HL-60/S4 treated with retinoic acid at 250 ng/mL for 4 days and 3 days (cell line): ENCODE measurements around the gene METTL21C.

Experiments
- in situ Hi-C: fragments of 300-500 bp; cut with MboI; formaldehyde crosslinking; loops from 2 replicates; pipeline ENCODE4 v1.7.0; 2022; ENCODE audit warnings: low sequenced_read_pairs

Gene METTL21C

GRCh38 chr13:102694937-102695336 is at the start of gene METTL21C:
METTL21C (minus strand) TSS chr13:102695044; CDS start chr13:102694498, 546 bp downstream.
- in situ Hi-C loops: no loop called here

GRCh38 chr13:102742506-102742905 is 47.7 kb upstream of the METTL21C start:
- in situ Hi-C loops: no loop called here

GRCh38 chr13:102742101-102742500 is 47.3 kb upstream of the METTL21C start:
- in situ Hi-C loops: no loop called here

- in situ Hi-C loops: no loop called here
Measured at GRCh38 chr13:102729560-102730270, 34.9 kb upstream of the METTL21C start.

- in situ Hi-C loops: no loop called here
Measured at GRCh38 chr13:102726430-102726829, 31.6 kb upstream of the METTL21C start.

GRCh38 chr13:102724923-102725322 is 30.1 kb upstream of the METTL21C start:
- in situ Hi-C loops: no loop called here

GRCh38 chr13:102721800-102722231 is 27.0 kb upstream of the METTL21C start:
- in situ Hi-C loops: no loop called here

GRCh38 chr13:102718746-102719145 is 23.9 kb upstream of the METTL21C start:
- in situ Hi-C loops: no loop called here

- in situ Hi-C loops: no loop called here
Measured at GRCh38 chr13:102715447-102715846, 20.6 kb upstream of the METTL21C start.

- in situ Hi-C loops: no loop called here
Measured at GRCh38 chr13:102710261-102710679, 15.4 kb upstream of the METTL21C start.

GRCh38 chr13:102709536-102709935 is 14.7 kb upstream of the METTL21C start:
- in situ Hi-C loops: no loop called here

- in situ Hi-C loops: no loop called here
Measured at GRCh38 chr13:102708991-102709390, 14.1 kb upstream of the METTL21C start.

GRCh38 chr13:102708211-102708610 is 13.4 kb upstream of the METTL21C start:
- in situ Hi-C loops: no loop called here

GRCh38 chr13:102707467-102707866 is 12.6 kb upstream of the METTL21C start:
- in situ Hi-C loops: no loop called here

GRCh38 chr13:102704238-102705058 is 9.6 kb upstream of the METTL21C start:
- in situ Hi-C loops: no loop called here

GRCh38 chr13:102703726-102704035 is 8.8 kb upstream of the METTL21C start:
- in situ Hi-C loops: no loop called here

- in situ Hi-C loops: no loop called here
Measured at GRCh38 chr13:102702965-102703725, 8.3 kb upstream of the METTL21C start.

GRCh38 chr13:102701331-102701730 is 6.5 kb upstream of the METTL21C start:
- in situ Hi-C loops: no loop called here

- in situ Hi-C loops: no loop called here
Measured at GRCh38 chr13:102700088-102701031, 5.5 kb upstream of the METTL21C start.

GRCh38 chr13:102699504-102699903 is 4.7 kb upstream of the METTL21C start:
- in situ Hi-C loops: no loop called here

- in situ Hi-C loops: no loop called here
Measured at GRCh38 chr13:102698649-102698980, 3.8 kb upstream of the METTL21C start.
